ENCODE results near the gene BORCS8.

- no peak for TF ChIP-seq CTCF (IDR thresholded peaks at IDR 0.05; ENCODE audit: insufficient read depth, low read length)
- TF ChIP-seq REST (IDR thresholded peaks at IDR 0.05; ENCODE audit: insufficient replicate concordance, low read depth) = no peak
Measured at GRCh38 chr19:19204181-19204580, 12.2 kb upstream of the BORCS8 start.

All from HL-60 (cell line).